K562 (cell line): ENCODE measurements around the gene MCM5.

Source experiments
- KAT7 ChIP-seq: sonication (generic); formaldehyde crosslinking; IDR thresholded peaks from 2 replicates; pipeline ENCODE4 v1.8.0; 2022; ENCODE audit warnings: missing genetic modification reagents, mild to moderate bottlenecking, borderline replicate concordance
- MEIS2 ChIP-seq: fragments of 450-650 bp; IDR thresholded peaks from 2 replicates; pipeline ENCODE4 v1.6.1; 2014; ENCODE audit warnings: mild to moderate bottlenecking; ENCODE audit not compliant: partially characterized antibody
- POLR2A ChIP-seq: fragments of 450-650 bp; conservative IDR thresholded peaks from 2 replicates; pipeline ENCODE4 v1.6.1; 2016
- POLR2AphosphoS5 ChIP-seq: IDR thresholded peaks from 2 replicates; pipeline ENCODE4 v1.6.1; 2011; ENCODE audit warnings: mild to moderate bottlenecking, low read depth, low read length, moderate library complexity; ENCODE audit not compliant: control insufficient read depth, insufficient read depth
- POLR2B ChIP-seq: fragments of 450-650 bp; IDR thresholded peaks from 2 replicates; pipeline ENCODE4 v1.6.1; 2018; ENCODE audit warnings: low read depth; ENCODE audit not compliant: partially characterized antibody
- SNRNP70 ChIP-seq: fragments of 200-400 bp; formaldehyde crosslinking; optimal IDR thresholded peaks from 2 replicates; pipeline ENCODE3; 2017; ENCODE audit warnings: low read depth, low read length
- SP1 ChIP-seq: sonication (generic); formaldehyde crosslinking; IDR thresholded peaks from 2 replicates; pipeline ENCODE4 v1.8.1; 2022; ENCODE audit warnings: mild to moderate bottlenecking, missing genetic modification reagents
- ZFPM2 ChIP-seq: fragments of 250-450 bp; sonication (Bioruptor Pico); IDR thresholded peaks from 2 replicates; pipeline ENCODE4 v1.5.1; 2022; ENCODE audit warnings: mild to moderate bottlenecking
- ZNF165 ChIP-seq: fragments of 250-450 bp; sonication (Bioruptor Pico); IDR thresholded peaks from 2 replicates; pipeline ENCODE4 v1.4.0; 2020; ENCODE audit warnings: borderline replicate concordance
- ZSCAN29 ChIP-seq: fragments of 450-650 bp; IDR thresholded peaks from 2 replicates; pipeline ENCODE4 v1.6.1; 2017
- TF ChIP-seq, protein P1 (sequence below): fragments of 250-450 bp; sonication (Bioruptor Pico); IDR thresholded peaks from 2 replicates; pipeline ENCODE4 v1.4.0; 2020; ENCODE audit warnings: mild to moderate bottlenecking
- TF ChIP-seq, protein P2 (sequence below): fragments of 450-650 bp; conservative IDR thresholded peaks from 2 replicates; pipeline ENCODE4 v1.6.1; 2016; ENCODE audit warnings: missing genetic modification characterization, low read depth, mild to moderate bottlenecking, control low read depth, missing compliant biosample characterization

DNA sequence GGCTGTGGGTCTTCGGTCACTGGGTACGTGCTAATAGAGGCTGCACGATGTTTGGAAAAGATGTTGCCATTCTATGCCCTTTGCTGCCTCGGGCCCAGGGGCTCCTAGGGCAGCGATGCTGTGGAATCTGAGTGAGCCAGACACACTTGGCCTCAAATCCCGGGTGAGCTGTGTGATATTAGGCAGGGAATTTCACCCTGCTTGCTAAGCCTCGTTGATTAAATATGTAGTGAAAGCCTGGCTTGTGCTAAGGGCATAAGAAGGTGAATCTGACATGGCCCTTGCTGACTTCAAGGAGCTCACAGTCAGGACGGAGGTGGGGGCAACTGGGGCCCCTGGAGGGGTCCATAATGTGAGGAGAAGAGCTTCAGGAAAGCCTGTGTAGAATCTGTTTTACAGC, 24.4 kb upstream of the MCM5 start:
- no peak for TF ChIP-seq SP1 (CRISPR knock-in tag)
- TF ChIP-seq POLR2A, result no peak
- TF ChIP-seq KAT7 (CRISPR knock-in tag), result no peak
- TF ChIP-seq POLR2AphosphoS5, result no peak
- TF ChIP-seq, protein P1, sequence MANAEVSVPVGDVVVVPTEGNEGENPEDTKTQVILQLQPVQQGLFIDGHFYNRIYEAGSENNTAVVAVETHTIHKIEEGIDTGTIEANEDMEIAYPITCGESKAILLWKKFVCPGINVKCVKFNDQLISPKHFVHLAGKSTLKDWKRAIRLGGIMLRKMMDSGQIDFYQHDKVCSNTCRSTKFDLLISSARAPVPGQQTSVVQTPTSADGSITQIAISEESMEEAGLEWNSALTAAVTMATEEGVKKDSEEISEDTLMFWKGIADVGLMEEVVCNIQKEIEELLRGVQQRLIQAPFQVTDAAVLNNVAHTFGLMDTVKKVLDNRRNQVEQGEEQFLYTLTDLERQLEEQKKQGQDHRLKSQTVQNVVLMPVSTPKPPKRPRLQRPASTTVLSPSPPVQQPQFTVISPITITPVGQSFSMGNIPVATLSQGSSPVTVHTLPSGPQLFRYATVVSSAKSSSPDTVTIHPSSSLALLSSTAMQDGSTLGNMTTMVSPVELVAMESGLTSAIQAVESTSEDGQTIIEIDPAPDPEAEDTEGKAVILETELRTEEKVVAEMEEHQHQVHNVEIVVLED (CRISPR knock-in tag), result no peak
- TF ChIP-seq SNRNP70, result no peak
- no peak for TF ChIP-seq ZSCAN29
- no peak for TF ChIP-seq POLR2B
- no peak for TF ChIP-seq ZFPM2 (CRISPR knock-in tag)
- TF ChIP-seq ZNF165 (CRISPR knock-in tag), result no peak
- TF ChIP-seq, protein P2, sequence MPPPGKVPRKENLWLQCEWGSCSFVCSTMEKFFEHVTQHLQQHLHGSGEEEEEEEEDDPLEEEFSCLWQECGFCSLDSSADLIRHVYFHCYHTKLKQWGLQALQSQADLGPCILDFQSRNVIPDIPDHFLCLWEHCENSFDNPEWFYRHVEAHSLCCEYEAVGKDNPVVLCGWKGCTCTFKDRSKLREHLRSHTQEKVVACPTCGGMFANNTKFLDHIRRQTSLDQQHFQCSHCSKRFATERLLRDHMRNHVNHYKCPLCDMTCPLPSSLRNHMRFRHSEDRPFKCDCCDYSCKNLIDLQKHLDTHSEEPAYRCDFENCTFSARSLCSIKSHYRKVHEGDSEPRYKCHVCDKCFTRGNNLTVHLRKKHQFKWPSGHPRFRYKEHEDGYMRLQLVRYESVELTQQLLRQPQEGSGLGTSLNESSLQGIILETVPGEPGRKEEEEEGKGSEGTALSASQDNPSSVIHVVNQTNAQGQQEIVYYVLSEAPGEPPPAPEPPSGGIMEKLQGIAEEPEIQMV (tag), result no peak
- TF ChIP-seq MEIS2, result no peak
